Large intestine (tissue), 3 donors: ENCODE measurements around the gene NTM. TPM values are rescaled to one million over a fixed set of nuclear protein-coding genes. Genes with fewer than 3 reads are reported as not detected.

Experiments used
- DNase-seq, 2 donors: peaks; one replicate each; pipeline versions ENCODE4 v3.0.0 to v3.0.0-alpha.2; 2013
- H3K27ac ChIP-seq: one replicate; pipeline ENCODE4 v1.5.1; 2013; ENCODE audit warnings: low read length
- H3K27me3 ChIP-seq: 2 replicates; pipeline ENCODE4 v1.6.1; 2013; ENCODE audit warnings: low read length; ENCODE audit not compliant: control insufficient read depth, insufficient read depth
- H3K36me3 ChIP-seq: 2 replicates; pipeline ENCODE4 v1.6.1; 2013; ENCODE audit warnings: low read length; ENCODE audit not compliant: control insufficient read depth, insufficient read depth
- H3K4me1 ChIP-seq: one replicate; pipeline ENCODE4 v1.6.1; 2013; ENCODE audit warnings: low read length; ENCODE audit not compliant: control insufficient read depth, insufficient read depth
- H3K4me3 ChIP-seq: one replicate; pipeline ENCODE4 v1.5.1; 2013; ENCODE audit warnings: low read length
- H3K9me3 ChIP-seq: one replicate; pipeline ENCODE4 v1.6.1; 2013; ENCODE audit warnings: mild to moderate bottlenecking, low read depth, low read length, moderate library complexity; ENCODE audit not compliant: control insufficient read depth
- WGBS: methylation state at CpG from one replicate; pipeline ENCODE4 v1.1.5; 2013; ENCODE audit warnings: low lambda C conversion rate; ENCODE audit not compliant: insufficient coverage; 5-methylcytosine and 5-hydroxymethylcytosine counted together
- polyA plus RNA-seq: library from polyadenylated mRNA; unstranded; fragments of 120-200 nt; gene quantifications from one replicate; pipeline ENCODE4 v1.2.1, GENCODE V29; 2013

NTM gene
- polyA plus RNA-seq, 1 donor, result 17.2 TPM

GRCh38 chr11:131683131-131683530 lies 312.7 kb downstream of the NTM start:
- no peak for DNase-seq
- H3K27me3 ChIP-seq, result peaks cover under 1% of the 10 kb centered on the region
- no peak overlapping the region for H3K4me3 ChIP-seq
- WGBS, result no CpG with 5 or more reads among the region's 5 CpGs
- H3K27ac ChIP-seq, result no peak overlapping the region
- no peaks in the 10 kb centered on the region for H3K36me3 ChIP-seq
- H3K4me1 ChIP-seq, result no peaks in the 10 kb centered on the region
- H3K9me3 ChIP-seq, result no peaks in the 10 kb centered on the region

DNA sequence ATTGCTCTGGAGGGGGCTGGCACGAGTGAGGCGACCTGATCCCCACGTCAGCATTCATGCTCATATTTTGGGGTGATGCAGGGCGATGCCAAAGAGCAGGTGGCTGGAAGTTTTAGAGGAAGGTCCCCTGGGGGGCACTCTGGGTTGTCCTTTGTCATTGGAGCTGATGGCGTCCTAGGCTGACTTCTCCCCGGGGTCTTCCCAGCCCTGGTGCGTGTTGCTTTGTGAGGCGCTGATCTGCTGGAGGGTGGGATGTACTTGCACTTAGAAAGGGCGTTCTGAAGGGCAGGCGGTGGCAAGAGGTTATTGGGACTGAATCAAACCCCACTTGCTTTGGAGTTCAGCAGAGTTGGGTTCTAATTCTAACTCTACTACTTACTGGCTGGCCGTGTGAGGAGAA lies 313.3 kb downstream of the NTM start:
- H3K4me1 ChIP-seq, result no peaks in the 10 kb centered on the region
- no peak overlapping the region for H3K4me3 ChIP-seq
- no peaks in the 10 kb centered on the region for H3K9me3 ChIP-seq
- no CpG with 5 or more reads among the region's 11 CpGs for WGBS
- H3K36me3 ChIP-seq, result no peaks in the 10 kb centered on the region
- no peak for DNase-seq
- peaks cover 5% of the 10 kb centered on the region for H3K27me3 ChIP-seq
- H3K27ac ChIP-seq, result no peak overlapping the region

DNA sequence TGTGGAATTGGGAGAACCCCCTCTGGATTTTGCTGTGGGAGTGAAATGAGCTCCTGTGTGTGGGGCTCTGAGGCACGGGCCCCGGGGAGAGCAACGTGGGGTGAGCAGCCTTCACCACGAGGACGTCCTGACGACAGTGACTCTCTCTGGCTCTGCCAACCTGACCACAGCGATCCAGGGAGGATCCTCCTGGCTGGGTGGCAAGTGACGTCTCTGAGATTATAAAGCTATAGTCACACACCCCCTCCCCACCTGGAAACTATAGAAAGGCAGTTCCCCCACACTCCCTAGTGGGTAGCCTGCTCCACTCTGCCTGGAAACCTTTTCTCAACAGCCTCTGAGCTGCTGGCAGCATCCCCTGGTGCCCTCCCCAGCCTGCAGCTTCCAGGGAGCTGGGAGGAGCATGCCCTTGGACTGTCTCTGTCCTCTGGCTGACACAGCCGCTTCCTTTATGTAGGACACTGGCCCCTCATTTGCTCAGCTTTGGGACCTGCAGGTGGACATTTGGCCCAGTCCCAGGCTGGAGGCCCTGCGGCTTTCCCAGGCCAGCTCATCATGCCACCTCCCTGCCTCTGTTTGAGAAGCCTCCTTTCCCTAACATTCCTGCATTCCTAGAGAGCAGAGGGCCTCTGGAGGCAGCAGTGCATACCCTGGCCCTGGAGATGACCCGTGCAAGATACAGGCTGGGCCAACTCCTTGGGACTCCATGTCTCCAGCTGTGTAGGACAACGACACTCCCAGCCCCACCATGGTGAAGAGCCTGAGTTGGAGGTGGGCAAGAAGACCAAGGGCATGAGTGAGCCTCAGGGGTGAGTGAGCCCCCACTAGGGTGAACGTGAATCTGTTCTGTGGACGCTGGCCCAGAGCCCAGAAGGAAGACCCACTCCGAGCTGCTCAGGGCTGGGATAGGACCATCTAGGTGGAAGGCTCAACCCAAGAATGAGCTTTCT lies 314.0 kb downstream of the NTM start:
- H3K4me1 ChIP-seq, result no peaks in the 10 kb centered on the region
- no peaks in the 10 kb centered on the region for H3K36me3 ChIP-seq
- no peak overlapping the region for H3K27ac ChIP-seq
- DNase-seq, result no peak
- no peak overlapping the region for H3K4me3 ChIP-seq
- H3K9me3 ChIP-seq, result no peaks in the 10 kb centered on the region
- H3K27me3 ChIP-seq, result peaks cover 10% of the 10 kb centered on the region
- WGBS, result no CpG with 5 or more reads among the region's 15 CpGs

DNA sequence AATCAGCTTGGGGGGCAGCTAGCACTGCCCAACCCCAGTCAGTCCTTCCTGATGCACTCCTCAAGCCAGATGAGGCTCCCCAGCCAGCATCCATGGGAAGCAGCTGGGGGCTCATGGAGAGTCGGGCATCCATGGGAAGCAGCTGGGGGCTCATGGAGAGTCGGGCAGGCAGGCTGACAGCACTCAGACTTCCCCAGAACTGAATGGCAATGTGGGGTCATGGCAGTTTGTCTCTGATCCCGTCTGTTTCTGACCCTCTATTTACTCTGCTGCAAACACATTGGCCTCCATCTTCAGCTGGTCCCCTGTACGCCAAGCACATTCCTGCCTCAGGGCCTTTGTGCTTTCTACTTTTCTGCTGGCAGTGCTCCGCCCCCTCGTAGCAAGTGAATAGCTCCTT lies 314.8 kb downstream of the NTM start:
- DNase-seq, result no peak
- no peaks in the 10 kb centered on the region for H3K4me1 ChIP-seq
- WGBS, result 89% methylated on average over 3 of the region's 6 CpGs
- H3K27me3 ChIP-seq, result peaks cover 10% of the 10 kb centered on the region
- no peak overlapping the region for H3K4me3 ChIP-seq
- H3K27ac ChIP-seq, result no peak overlapping the region
- H3K36me3 ChIP-seq, result no peaks in the 10 kb centered on the region
- no peaks in the 10 kb centered on the region for H3K9me3 ChIP-seq

- DNase-seq, result no peak
- Histone ChIP-seq H3K27me3 (peaks cover 10% of the 10 kb centered on the region), H3K36me3 (no peaks in the 10 kb centered on the region), H3K4me1 (no peaks in the 10 kb centered on the region), H3K9me3 (peaks cover under 1% of the 10 kb centered on the region), H3K27ac (no peak overlapping the region), H3K4me3 (no peak overlapping the region)
- WGBS, result no CpG with 5 or more reads among the region's 3 CpGs
Observed at GRCh38 chr11:131685906-131686305, 315.5 kb downstream of the NTM start.

DNA sequence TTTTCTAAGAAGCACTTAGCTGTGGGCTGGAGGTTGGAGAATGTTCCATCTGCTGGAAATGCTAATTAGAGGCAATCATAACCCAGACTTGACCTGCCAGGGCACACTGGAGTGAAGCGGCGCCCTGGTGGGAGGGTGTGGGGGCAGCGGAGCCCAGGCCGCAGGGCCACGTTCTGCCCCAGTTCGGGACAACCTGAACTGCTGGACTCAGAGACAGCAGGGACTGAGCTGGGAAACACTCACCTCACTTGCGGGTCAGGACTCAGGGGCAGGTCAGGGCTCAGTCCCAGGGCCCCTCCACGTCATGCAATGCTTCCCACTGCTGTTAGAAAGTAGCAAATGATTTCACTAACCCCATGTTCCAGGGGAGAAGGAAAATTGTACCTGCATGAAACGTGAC lies 316.4 kb downstream of the NTM start:
- H3K27me3 ChIP-seq, result peaks cover 11% of the 10 kb centered on the region
- no peaks in the 10 kb centered on the region for H3K4me1 ChIP-seq
- H3K36me3 ChIP-seq, result no peaks in the 10 kb centered on the region
- no CpG with 5 or more reads among the region's 9 CpGs for WGBS
- DNase-seq, result no peak
- no peak overlapping the region for H3K27ac ChIP-seq
- peaks cover 6% of the 10 kb centered on the region for H3K9me3 ChIP-seq
- H3K4me3 ChIP-seq, result no peak overlapping the region

DNA sequence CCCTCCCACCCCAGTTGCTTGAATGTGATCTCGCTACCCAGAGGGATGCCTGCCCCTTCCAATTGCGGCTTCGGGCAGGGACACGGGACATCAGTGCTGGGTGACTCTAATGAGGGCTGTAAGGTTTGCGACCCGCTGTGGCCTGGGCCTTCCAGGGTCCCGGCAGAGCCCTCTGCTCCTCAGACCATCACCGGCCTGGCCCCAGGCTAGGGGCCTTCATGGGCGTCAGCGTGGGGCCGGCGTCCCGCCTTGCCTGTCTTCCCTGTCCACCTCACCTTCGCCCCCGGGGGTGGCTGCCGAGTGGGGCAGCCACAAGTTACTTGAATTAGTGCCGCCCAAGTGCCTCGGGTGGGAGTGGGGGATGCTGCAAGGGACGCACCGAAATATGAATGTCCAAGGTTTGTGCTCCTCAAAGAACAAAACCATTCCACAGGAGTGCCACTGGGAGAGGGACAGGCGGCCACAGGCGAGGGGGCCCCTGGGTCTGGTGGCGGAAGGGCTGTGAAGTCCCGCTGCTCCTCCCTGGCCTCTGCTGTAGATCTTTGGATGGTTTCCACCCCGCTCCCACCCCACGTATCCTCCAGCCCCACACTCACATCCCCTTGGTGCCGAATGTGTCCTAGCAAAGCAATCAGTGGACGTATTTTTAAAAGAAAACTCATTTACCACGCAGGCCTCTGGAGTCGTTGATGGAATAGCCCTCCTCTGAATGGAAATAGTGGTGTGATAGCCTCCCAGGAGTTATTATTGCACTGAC lies 317.1 kb downstream of the NTM start:
- H3K27me3 ChIP-seq, result peaks cover 17% of the 10 kb centered on the region

DNA sequence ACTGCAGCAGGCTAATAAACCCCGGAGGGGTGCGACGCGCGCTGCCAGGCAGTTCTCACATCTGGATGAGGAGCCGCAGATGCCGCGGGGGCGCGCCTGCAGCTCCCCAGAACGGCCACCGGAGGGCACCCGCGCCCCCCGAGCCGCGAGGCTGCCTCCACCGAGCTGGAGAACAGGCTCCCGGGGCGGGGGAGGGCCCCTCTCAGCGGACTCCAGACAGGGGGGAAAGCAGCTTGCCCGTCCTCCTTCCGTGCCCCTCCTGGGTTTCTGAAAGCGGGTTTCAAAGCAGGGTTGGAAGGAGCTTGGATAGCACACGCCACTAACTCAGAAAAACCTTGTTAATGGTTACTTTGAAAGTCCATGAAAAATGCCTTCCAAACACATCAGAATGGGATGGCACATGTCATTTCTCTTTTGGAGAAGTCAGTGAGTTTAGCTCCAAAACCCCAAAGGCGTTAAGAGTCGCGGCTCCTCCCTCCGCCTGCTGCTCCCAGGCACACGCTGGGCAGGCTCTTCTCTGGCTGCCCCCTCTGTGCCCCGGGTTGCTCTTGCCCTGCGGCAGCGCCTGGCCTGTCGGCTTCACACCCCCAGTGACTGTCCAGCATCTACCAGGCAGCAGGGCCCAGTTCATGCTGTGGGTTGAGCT lies 317.8 kb downstream of the NTM start:
- Histone ChIP-seq H3K27me3 (peaks cover 21% of the 10 kb centered on the region), H3K27ac (no peak overlapping the region), H3K36me3 (no peaks in the 10 kb centered on the region), H3K9me3 (peaks cover 6% of the 10 kb centered on the region), H3K4me3 (no peak overlapping the region), H3K4me1 (no peaks in the 10 kb centered on the region)
- WGBS, result no CpG with 5 or more reads among the region's 34 CpGs
- DNase-seq, result peak; percentile 27 to 34

More for the DNA sequence above, 317.1 kb downstream of the NTM start:
- H3K36me3 ChIP-seq, result no peaks in the 10 kb centered on the region
- no peak overlapping the region for H3K4me3 ChIP-seq
- H3K27ac ChIP-seq, result no peak overlapping the region
- no peak for DNase-seq
- no peaks in the 10 kb centered on the region for H3K4me1 ChIP-seq
- WGBS, result no CpG with 5 or more reads among the region's 30 CpGs
- H3K9me3 ChIP-seq, result peaks cover 6% of the 10 kb centered on the region

- no peak overlapping the region for H3K4me3 ChIP-seq
- DNase-seq, result no peak
- H3K9me3 ChIP-seq, result peaks cover 6% of the 10 kb centered on the region
- no peaks in the 10 kb centered on the region for H3K36me3 ChIP-seq
- WGBS, result no CpG with 5 or more reads among the region's 10 CpGs
- peaks cover 26% of the 10 kb centered on the region for H3K27me3 ChIP-seq
- H3K27ac ChIP-seq, result no peak overlapping the region
- no peaks in the 10 kb centered on the region for H3K4me1 ChIP-seq
Observed at GRCh38 chr11:131689049-131689925, 318.9 kb downstream of the NTM start.
